ENCODE data around the gene TRIM44.
"Not testable (repeated sequence)": the region's sequence is repeated elsewhere in the genome, so short reads cannot be mapped to it uniquely, and the experiment has no call there.

TRIM44 gene

GRCh38 chr11:35633827-35634423, 28.6 kb upstream of the TRIM44 start:
- DNase-seq (ENCODE audit: low read depth) = no peak

DNA sequence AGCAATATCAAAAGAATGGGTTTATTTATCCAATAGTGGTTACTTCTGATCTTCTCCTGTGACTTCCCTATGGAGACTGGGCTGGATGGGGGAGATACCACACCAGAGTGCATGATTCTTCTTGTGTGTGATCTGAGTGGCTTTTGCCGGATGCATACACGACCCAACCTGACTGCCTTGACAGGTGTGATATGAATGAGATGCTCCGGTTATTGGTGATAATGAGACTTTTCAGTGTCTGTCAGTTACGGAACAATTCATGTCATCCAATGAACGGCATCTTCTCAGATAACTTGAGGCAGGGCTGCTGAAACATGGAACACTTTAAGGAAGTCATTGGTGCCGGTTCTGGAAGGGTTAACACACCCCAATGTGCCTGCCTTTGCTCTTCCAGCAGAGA, 26.6 kb upstream of the TRIM44 start:
- DNase-seq (ENCODE audit: low read depth) = no peak

DNA sequence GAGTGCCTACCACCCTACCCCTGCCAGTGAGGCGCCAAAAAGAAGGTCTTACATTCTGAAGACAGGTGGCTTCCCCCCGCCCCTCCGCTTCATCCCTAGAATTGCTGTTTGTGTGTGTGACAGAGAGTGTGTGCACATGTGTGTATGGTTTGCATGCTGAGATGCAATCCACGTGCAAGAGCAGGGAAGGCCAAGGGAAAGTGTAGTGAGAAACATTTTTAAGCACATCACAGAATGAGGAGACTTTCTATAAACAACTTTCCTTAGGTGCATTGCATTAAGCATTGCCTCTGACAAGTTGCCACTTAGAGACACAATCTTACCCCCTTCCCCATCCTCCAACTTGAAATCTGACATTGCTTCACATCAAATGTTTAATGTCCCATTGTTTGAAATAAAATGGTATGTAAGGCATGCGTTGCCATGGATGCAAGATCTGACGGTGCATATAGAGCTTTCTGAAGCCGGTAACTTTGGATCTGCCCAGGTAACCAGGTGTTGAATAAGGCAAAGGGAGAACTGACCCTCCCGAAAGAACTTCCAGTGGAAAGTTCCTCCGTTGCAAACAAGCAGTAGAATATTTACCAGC, 22.9 kb upstream of the TRIM44 start:
- DNase-seq (ENCODE audit: low read depth) = no peak

GRCh38 chr11:35641171-35641897, 21.2 kb upstream of the TRIM44 start:
- no peak for DNase-seq (ENCODE audit: low read depth)

- no peak for DNase-seq (ENCODE audit: low read depth)
Observed at GRCh38 chr11:35641964-35642363, 20.6 kb upstream of the TRIM44 start.

GRCh38 chr11:35647421-35648093, 15.0 kb upstream of the TRIM44 start:
- DNase-seq (ENCODE audit: low read depth) = no peak

- DNase-seq (ENCODE audit: low read depth) = no peak
Observed at GRCh38 chr11:35650006-35650405, 12.6 kb upstream of the TRIM44 start.

DNA sequence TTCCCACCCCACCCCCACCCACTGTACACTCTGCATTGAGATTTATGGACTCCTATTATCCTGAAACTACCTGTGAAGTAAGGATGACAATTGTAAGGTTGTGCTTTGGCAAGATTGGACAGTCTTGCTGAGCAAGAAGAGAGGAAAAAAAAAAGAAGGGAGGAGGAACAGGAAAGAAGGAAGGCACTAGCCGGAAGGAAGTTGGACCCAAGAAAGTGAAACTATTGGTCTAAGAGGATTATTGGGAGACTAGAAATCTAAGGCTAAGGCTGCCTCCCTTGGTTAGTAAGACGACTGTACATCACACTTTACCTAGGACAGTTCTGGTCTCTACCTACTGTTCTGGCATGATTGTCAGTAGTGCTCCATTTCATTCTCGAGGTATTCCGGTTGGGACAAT, 12.1 kb upstream of the TRIM44 start:
- no peak for DNase-seq (ENCODE audit: low read depth)

GRCh38 chr11:35651263-35651662, 11.3 kb upstream of the TRIM44 start:
- no peak for DNase-seq (ENCODE audit: low read depth)

DNA sequence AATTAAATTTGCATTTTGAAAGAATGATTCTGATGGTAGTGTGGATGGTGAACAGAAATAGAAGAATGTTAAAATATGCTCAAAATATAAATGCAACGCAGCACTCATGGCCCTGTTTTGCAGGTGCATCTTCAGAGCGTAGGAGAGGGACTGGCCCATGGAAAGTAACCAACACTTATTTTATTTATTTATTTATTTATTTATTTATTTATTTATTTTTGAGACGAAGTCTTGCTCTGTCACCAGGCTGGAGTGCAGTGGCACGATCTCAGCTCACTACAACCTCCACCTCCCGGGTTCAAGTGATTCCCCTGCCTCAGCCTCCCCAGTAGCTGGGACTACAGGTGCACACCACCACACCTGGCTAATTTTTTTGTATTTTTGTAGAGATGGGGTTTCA, 9.8 kb upstream of the TRIM44 start:
- DNase-seq (ENCODE audit: low read depth) = not testable (repeated sequence)

GRCh38 chr11:35654711-35655110, 7.9 kb upstream of the TRIM44 start:
- DNase-seq (ENCODE audit: low read depth) = no peak

- DNase-seq (ENCODE audit: low read depth) = no peak
Observed at GRCh38 chr11:35655254-35655653, 7.3 kb upstream of the TRIM44 start.

DNA sequence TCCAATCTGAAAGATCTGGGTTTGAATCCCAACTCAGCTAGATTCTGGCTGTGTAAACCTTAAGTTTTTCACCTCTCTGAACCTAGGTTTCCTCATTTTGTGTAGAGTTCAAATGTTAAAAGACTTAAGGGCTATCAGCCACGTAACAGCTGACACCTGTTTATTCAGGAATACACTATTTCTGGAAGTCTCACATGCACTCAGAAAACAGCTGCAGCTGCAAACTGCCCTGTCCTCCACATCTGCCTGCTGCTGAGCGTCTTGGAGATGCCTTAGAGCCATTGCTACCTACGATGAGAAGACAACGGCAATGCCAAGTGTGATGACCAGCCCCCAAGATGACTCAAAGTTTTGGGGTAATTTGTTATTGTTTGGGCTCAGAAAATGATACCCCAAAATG, 6.7 kb upstream of the TRIM44 start:
- DNase-seq (ENCODE audit: low read depth) = no peak

GRCh38 chr11:35658020-35658948, 4.3 kb upstream of the TRIM44 start:
- no peak for DNase-seq (ENCODE audit: low read depth)

DNA sequence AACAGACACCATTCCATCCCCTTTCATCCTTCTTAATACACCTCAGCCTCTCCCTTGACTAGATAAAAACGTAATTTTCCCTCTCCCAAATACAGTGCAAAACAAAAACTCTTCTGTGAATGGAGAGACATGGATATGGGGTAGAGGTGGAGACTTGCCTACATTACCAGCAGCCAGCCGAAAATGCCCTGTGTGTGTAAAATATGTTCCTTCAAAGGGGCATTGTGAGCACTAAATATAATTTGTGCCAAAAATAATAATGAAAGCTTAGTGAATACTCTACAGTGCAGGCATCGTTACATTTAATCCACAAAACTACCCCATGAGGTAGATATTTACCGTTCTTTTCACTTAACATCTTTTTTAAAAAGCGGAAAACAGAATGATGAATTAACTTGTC, 1.0 kb upstream of the TRIM44 start:
- DNase-seq (ENCODE audit: low read depth) = no peak

DNA sequence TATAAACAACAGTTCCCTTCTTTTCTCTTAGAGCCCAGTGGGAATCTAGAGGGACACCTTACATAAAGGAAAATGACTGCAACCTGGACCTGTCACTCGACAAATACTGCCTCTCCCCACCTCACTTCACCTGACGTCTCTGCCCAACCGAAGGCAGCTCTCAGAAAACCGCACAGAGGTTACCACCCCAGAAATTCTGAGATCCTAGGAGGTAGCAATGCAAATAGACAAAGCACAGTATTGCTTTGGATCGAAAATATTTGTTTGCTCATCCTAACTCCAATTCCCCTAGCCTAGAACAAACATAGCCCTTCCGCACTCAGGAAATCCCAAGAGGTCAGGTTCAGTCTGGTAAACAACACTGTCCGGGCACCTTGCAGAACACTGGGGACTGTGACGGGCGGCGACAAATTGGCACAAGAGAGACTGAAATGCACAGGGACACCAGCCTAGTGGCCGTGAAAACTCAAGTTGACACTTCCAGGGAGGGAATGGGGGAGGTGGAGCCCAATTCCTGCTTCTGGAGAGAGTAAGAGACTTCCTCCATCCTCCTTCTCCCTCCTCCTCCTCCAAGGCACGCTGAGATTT, 420 bp upstream of the TRIM44 start:
- no peak for DNase-seq (ENCODE audit: low read depth)

- DNase-seq (ENCODE audit: low read depth) = no peak
Observed at GRCh38 chr11:35663408-35663702, 780 bp downstream of the TRIM44 start.

GRCh38 chr11:35664977-35665441, 2.4 kb downstream of the TRIM44 start:
- no peak for DNase-seq (ENCODE audit: low read depth)

GRCh38 chr11:35667257-35667656, 4.7 kb downstream of the TRIM44 start:
- DNase-seq (ENCODE audit: low read depth) = no peak

DNA sequence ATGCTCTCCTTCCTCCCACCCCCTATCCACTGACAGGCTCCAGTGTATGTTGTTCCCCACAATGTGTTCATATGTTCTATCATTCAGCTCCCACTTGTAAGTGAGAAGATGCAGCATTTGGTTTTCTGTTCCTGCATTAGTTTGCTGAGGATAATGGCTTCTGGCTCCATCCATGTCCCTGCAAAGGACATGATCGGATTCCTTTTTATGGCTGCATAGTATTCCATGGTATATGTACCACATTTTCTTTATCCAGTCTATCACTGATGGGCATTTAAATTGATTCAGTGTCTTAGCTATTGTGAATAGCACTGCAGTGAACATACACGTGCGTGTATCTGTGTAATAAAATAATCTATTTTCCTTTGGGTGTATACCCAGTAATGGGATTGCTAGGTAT, 5.8 kb downstream of the TRIM44 start:
- DNase-seq (ENCODE audit: low read depth) = not testable (repeated sequence)

DNA sequence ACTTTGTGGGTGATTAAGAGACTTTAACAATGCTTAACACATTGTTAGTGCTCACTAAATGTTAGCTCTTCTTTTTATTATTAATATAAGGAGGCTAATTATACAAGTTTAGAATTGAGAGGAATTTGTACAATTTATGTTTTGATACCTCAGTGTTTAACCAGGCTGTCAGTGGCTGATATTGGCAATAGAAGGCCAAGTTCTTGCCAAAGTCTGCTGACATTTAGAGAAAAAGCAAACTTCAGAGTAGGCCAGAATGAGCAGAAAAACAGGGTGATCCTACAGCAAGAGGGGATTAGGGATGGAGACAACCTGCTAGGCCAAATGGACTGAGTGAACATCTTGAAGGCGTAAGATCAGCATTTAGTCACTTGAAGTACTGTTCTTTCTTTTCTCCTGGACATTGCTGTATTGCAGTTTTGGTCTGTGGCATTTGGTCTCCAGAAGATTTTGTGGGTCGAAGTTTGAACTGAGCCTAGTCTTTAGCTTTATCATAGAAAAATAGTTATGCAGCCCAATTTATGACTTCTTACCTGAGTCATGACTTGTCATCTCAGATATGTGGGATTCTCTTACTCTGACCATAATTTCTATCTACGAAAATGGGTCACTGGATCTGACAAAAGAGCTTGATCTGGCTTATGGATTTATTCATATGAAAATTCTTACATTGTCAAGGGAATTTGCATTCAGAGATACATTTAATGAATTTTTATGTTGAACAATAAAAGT, 9.0 kb downstream of the TRIM44 start:
- DNase-seq (ENCODE audit: low read depth) = no peak
